GM11168 (cell line): ENCODE data around the gene ARL14.

Experiments used
- in situ Hi-C: fragments of 300-500 bp; cut with MboI; formaldehyde crosslinking; loops from one replicate; pipeline ENCODE4 v1.12.0; 2022; ENCODE audit warnings: low sequenced_read_pairs; ENCODE audit not compliant: unreplicated experiment

The ARL14 gene

GRCh38 chr3:160675566-160676124 is 1.3 kb upstream of the ARL14 start:
- in situ Hi-C loops: loop anchor here (25.0 kb wide), 2 partner anchors 262 to 737 kb away; no protein-coding TSS in a partner anchor

- in situ Hi-C loops: loop anchor here (25.0 kb wide), 2 partner anchors 260 to 735 kb away; no protein-coding TSS in a partner anchor
Measured at GRCh38 chr3:160677459-160677881, 510 bp downstream of the ARL14 start.

- in situ Hi-C loops: loop anchor here (25.0 kb wide), 2 partner anchors 259 to 734 kb away; no protein-coding TSS in a partner anchor
Measured at GRCh38 chr3:160678292-160678842, 1.4 kb downstream of the ARL14 start.

- in situ Hi-C loops: loop anchor here (25.0 kb wide), 2 partner anchors 253 to 728 kb away; no protein-coding TSS in a partner anchor
Measured at GRCh38 chr3:160684368-160684740, 7.4 kb downstream of the ARL14 start.

GRCh38 chr3:160685144-160685766 is 8.3 kb downstream of the ARL14 start:
- in situ Hi-C loops: loop anchor here (25.0 kb wide), 2 partner anchors 252 to 727 kb away; no protein-coding TSS in a partner anchor

- in situ Hi-C loops: loop anchor here (25.0 kb wide), 2 partner anchors 250 to 725 kb away; no protein-coding TSS in a partner anchor
Measured at GRCh38 chr3:160686955-160687535, 10.1 kb downstream of the ARL14 start.

GRCh38 chr3:160691151-160691550 is 14.2 kb downstream of the ARL14 start:
- in situ Hi-C loops: loop anchor here (25.0 kb wide), 2 partner anchors 246 to 721 kb away; no protein-coding TSS in a partner anchor

GRCh38 chr3:160691962-160692361 is 15.0 kb downstream of the ARL14 start:
- in situ Hi-C loops: loop anchor here (25.0 kb wide), 2 partner anchors 245 to 720 kb away; no protein-coding TSS in a partner anchor

GRCh38 chr3:160693191-160693590 is 16.2 kb downstream of the ARL14 start:
- in situ Hi-C loops: loop anchor here (25.0 kb wide), 2 partner anchors 244 to 719 kb away; no protein-coding TSS in a partner anchor

GRCh38 chr3:160694345-160694744 is 17.4 kb downstream of the ARL14 start:
- in situ Hi-C loops: loop anchor here (25.0 kb wide), 2 partner anchors 243 to 718 kb away; no protein-coding TSS in a partner anchor

- in situ Hi-C loops: loop anchor here (25.0 kb wide), 2 partner anchors 242 to 717 kb away; no protein-coding TSS in a partner anchor
Measured at GRCh38 chr3:160695003-160695402, 18.0 kb downstream of the ARL14 start.

- in situ Hi-C loops: loop anchor here (25.0 kb wide), 2 partner anchors 241 to 716 kb away; no protein-coding TSS in a partner anchor
Measured at GRCh38 chr3:160695915-160696327, 19.0 kb downstream of the ARL14 start.

- in situ Hi-C loops: loop anchor here (25.0 kb wide), 2 partner anchors 239 to 714 kb away; no protein-coding TSS in a partner anchor
Measured at GRCh38 chr3:160697637-160698380, 20.8 kb downstream of the ARL14 start.

GRCh38 chr3:160698599-160699195 is 21.7 kb downstream of the ARL14 start:
- in situ Hi-C loops: loop anchor here (25.0 kb wide), 2 partner anchors 239 to 714 kb away; no protein-coding TSS in a partner anchor

GRCh38 chr3:160701490-160701889 is 24.5 kb downstream of the ARL14 start:
- in situ Hi-C loops: no loop called here

GRCh38 chr3:160702290-160702689 is 25.3 kb downstream of the ARL14 start:
- in situ Hi-C loops: no loop called here

- in situ Hi-C loops: no loop called here
Measured at GRCh38 chr3:160703974-160704373, 27.0 kb downstream of the ARL14 start.

- in situ Hi-C loops: no loop called here
Measured at GRCh38 chr3:160707187-160707794, 30.3 kb downstream of the ARL14 start.
